GM10266 (cell line): ENCODE data around the gene PIP5K1C.

Experiments
- DNase-seq: peaks from one replicate; pipeline ENCODE4 v3.0.0; 2012; ENCODE audit errors: extremely low spot score
- CTCF ChIP-seq: IDR thresholded peaks from 2 replicates; pipeline ENCODE4 v1.5.1; 2012; ENCODE audit warnings: mild to moderate bottlenecking, low read depth; ENCODE audit not compliant: control insufficient read depth, insufficient read depth; ENCODE audit errors: missing control alignments

Gene PIP5K1C

GRCh38 chr19:3693025-3693925 is 7.0 kb downstream of the PIP5K1C start:
- no peak for TF ChIP-seq CTCF
- DNase-seq, result peak; percentile 7

GRCh38 chr19:3692141-3693024 is 7.9 kb downstream of the PIP5K1C start:
- DNase-seq, result no peak
- TF ChIP-seq CTCF, result peak; percentile 48

- no peak for TF ChIP-seq CTCF
- DNase-seq, result no peak
These were observed 8.5 kb downstream of the PIP5K1C start for GRCh38 chr19:3691726-3692125.

- no peak for TF ChIP-seq CTCF
- DNase-seq, result no peak
These were observed 8.9 kb downstream of the PIP5K1C start for GRCh38 chr19:3691372-3691716.

GRCh38 chr19:3690551-3691371 is 9.5 kb downstream of the PIP5K1C start:
- TF ChIP-seq CTCF, result no peak
- no peak for DNase-seq

- peak; percentile 9 for TF ChIP-seq CTCF
- peak; percentile 75 for DNase-seq
These were observed 12.2 kb downstream of the PIP5K1C start for GRCh38 chr19:3687774-3688706.
